Calu3 (cell line): ENCODE results near the gene MLXIPL. TPM values are rescaled to one million over a fixed set of nuclear protein-coding genes. Genes with fewer than 3 reads are reported as not detected.

ENCODE experiments used
- BruUV-seq: library from RNA; stranded (reverse); fragments of 400-500 nt; replicated peaks from 2 replicates; lab custom pipeline; 2021; lab: Mats Ljungman, UMichigan
- CTCF ChIA-PET: fragments of 300-600 bp; sonication (Branson Sonifier 250); formaldehyde crosslinking; loops from one replicate; lab custom pipeline; 2022; ENCODE audit warnings: antibody characterized with exemption; lab: Charles Lee
- DNase-seq: peaks from one replicate; pipeline ENCODE4 v3.0.0; 2022
- H3K27ac Mint-ChIP-seq: one replicate; pipeline ENCODE4 v1.8.0; 2022; ENCODE audit warnings: mixed read lengths; ENCODE audit not compliant: unreplicated experiment
- H3K27me3 Mint-ChIP-seq: one replicate; pipeline ENCODE4 v1.8.0; 2022; ENCODE audit warnings: mixed read lengths; ENCODE audit not compliant: unreplicated experiment
- H3K36me3 Mint-ChIP-seq: one replicate; pipeline ENCODE4 v1.8.0; 2022; ENCODE audit warnings: mild to moderate bottlenecking, moderate library complexity, mixed read lengths; ENCODE audit not compliant: insufficient read depth, unreplicated experiment
- H3K4me1 Mint-ChIP-seq: one replicate; pipeline ENCODE4 v1.8.0; 2022; ENCODE audit warnings: mild to moderate bottlenecking, low read depth, mixed read lengths; ENCODE audit not compliant: unreplicated experiment
- H3K4me3 Mint-ChIP-seq: one replicate; pipeline ENCODE4 v1.8.0; 2022; ENCODE audit warnings: mild to moderate bottlenecking, low read depth, moderate library complexity, mixed read lengths; ENCODE audit not compliant: unreplicated experiment
- H3K9me3 Mint-ChIP-seq: one replicate; pipeline ENCODE4 v1.8.0; 2022; ENCODE audit warnings: low read depth, mixed read lengths; ENCODE audit not compliant: unreplicated experiment
- intact Hi-C: fragments of 100-400 bp; cut with micrococcal nuclease; formaldehyde crosslinking; loops from one replicate; pipeline ENCODE4 v1.10.0; 2022; ENCODE audit not compliant: unreplicated experiment
- total RNA-seq: library from RNA; stranded (reverse); gene quantifications from 2 replicates; pipeline ENCODE4 v1.2.3, GENCODE V29; 2022
- TF ChIP-seq, protein P1 (sequence below): fragments of 200-600 bp; IDR thresholded peaks from one replicate; pipeline ENCODE4 v1.8.0; 2022; ENCODE audit warnings: antibody characterized with exemption; ENCODE audit not compliant: unreplicated experiment

The MLXIPL gene
- total RNA-seq, 1 experiment from 2014 or later = 1.1 TPM

DNA sequence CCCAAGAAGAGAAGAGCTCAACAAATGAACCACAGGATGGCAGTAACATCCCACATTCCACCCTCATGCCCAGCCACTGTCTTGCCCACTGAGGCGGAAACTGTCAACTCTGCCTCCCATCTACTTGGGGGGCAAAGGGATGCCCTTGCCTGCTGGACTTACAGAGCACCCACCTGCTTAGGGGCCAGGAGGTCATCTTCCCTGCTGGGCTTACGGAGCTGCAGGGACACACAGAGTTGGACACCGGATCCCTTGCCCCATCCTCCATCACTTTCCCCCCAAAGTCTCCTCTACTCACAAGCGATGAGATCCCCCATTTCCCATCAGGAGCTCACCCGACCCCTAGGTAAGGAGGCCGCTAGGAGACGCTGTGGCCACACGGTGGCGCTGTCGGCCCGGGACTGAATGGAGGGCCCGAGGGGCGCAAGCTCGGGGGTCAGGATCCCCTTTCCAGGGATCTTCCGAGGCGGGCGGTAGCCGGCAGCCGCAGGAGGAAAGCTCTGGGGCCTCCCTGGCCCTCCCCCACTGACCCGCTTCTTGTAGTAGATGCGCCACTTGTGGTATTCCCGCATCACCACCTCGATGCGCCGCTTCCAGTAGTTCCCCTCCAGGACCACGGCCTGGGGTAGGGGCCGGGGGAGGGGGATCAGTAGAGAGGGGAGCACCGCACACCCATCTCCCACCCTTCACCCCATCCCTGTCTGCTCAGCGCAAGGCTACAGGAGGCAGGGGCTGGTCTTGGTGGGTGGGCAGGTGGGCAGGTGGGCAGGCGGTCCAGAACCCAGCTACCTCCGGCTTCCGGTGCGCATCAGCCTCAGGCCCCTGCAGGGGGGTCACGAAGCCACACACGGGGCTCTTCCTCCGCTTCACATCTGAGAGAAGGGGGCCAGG lies 17.3 kb downstream of the MLXIPL start:
- CTCF ChIA-PET = interaction anchor here (0.6 to 1.8 kb wide), 12 partner anchors 16 to 373 kb away, joined by 3 to 11 read pairs (median 4); partner anchors contain the start of gene VPS37D
- Mint-ChIP-seq H3K27me3 (peaks cover 6% of the 10 kb centered on the region), H3K4me1 (no peaks in the 10 kb centered on the region), H3K4me3 (no peak overlapping the region), H3K9me3 (peaks cover 1% of the 10 kb centered on the region), H3K27ac (no peak overlapping the region), H3K36me3 (no peaks in the 10 kb centered on the region)
- TF ChIP-seq, protein P1, sequence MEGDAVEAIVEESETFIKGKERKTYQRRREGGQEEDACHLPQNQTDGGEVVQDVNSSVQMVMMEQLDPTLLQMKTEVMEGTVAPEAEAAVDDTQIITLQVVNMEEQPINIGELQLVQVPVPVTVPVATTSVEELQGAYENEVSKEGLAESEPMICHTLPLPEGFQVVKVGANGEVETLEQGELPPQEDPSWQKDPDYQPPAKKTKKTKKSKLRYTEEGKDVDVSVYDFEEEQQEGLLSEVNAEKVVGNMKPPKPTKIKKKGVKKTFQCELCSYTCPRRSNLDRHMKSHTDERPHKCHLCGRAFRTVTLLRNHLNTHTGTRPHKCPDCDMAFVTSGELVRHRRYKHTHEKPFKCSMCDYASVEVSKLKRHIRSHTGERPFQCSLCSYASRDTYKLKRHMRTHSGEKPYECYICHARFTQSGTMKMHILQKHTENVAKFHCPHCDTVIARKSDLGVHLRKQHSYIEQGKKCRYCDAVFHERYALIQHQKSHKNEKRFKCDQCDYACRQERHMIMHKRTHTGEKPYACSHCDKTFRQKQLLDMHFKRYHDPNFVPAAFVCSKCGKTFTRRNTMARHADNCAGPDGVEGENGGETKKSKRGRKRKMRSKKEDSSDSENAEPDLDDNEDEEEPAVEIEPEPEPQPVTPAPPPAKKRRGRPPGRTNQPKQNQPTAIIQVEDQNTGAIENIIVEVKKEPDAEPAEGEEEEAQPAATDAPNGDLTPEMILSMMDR = peak; percentile 92
- no TSS peak for BruUV-seq
- DNase-seq = peak; percentile 62
- intact Hi-C loops = loop anchor here (2.0 kb wide), 1 partner anchor 118 kb away; no protein-coding TSS in a partner anchor

DNA sequence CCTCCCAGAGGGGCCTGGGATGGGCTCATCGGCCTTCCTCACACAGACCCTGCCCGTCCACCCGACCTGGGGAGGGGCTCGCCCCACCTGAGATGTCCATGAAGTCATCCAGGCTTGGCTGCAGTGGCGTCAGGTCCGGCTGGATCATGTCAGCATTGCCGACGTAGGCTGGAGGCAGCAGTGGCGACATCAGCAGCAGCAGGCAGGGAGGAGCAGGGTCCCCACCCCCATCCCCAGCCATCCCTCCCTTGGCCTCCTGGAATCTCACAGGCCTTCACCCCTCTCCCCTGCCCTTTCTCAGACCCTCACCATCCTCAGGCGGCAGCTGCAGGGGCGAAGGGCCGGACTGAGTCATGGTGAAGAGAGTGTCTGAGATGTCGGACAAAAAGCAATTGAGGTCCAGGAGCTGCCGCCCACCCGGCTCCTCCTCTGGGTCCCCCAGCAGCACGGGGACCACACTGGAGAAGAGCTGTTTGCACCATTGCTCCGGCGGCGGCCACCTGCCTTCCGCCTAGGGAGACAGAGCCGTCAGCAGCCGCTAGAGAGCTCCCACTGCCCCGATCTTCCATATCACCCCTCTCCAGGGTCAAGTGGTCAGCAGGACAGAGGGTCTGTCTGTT lies 18.6 kb downstream of the MLXIPL start:
- TF ChIP-seq, protein P1 = no peak
- CTCF ChIA-PET = interaction anchor here (1.5 kb wide), 1 partner anchor 14 kb away, joined by 6 read pairs; no protein-coding TSS in a partner anchor
- H3K36me3 Mint-ChIP-seq = no peaks in the 10 kb centered on the region
- intact Hi-C loops = loop anchor here (2.0 kb wide), 1 partner anchor 119 kb away; no protein-coding TSS in a partner anchor
- no peak for DNase-seq
- no TSS peak for BruUV-seq
- H3K27me3 Mint-ChIP-seq = peaks cover 13% of the 10 kb centered on the region
- H3K4me3 Mint-ChIP-seq = no peak overlapping the region
- H3K4me1 Mint-ChIP-seq = no peaks in the 10 kb centered on the region
- no peak overlapping the region for H3K27ac Mint-ChIP-seq
- H3K9me3 Mint-ChIP-seq = peaks cover 3% of the 10 kb centered on the region

DNA sequence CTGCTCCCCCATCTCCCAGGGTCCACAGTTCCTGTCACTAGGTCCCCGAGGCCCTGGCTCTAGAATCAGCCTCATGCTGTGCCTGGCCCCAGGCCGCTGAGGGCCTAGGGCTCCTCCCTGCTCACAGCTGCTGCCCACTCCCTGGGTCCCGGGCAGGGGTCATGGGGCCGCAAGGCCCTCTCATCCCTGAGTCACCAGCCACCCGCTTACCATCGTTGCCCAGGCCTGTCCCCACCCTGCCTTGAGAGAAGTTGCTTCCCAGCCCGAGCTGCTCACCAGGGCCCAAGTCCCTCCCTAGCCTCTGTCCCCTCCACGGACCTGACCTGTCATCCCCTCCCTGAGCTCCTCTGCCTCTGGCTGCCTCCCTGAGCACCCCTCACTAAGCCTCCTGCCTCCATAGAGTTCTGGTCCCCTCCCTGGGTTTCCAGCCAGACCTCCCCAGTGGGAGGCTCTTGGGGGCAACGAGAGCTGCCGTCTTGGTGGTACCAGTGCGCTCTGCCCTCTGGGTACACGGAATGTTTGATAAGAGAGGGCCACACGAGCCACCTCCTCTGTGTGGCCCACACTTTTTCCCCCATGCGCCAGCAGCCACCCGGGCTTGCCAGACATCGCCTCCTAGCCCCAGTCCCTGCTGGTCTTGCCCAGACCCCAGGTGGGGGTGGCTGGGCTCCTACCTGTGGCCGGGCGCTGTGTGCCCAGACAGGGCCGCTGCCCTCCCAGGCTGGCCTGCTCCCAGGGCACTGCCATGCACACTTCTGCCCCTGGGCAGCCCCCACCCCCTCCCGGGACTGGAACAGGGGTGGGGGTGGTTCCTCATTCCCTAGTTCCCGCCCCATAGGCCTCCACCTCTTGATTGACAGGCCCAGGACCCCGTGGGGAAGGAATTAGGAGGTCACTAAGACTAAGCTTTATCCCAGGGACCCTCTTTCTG lies 21.3 kb downstream of the MLXIPL start:
- H3K27ac Mint-ChIP-seq = no peak overlapping the region
- BruUV-seq = no TSS peak
- no peak overlapping the region for H3K4me3 Mint-ChIP-seq
- peaks cover 5% of the 10 kb centered on the region for H3K9me3 Mint-ChIP-seq
- TF ChIP-seq, protein P1 = no peak
- DNase-seq = no peak
- no peaks in the 10 kb centered on the region for H3K4me1 Mint-ChIP-seq
- H3K27me3 Mint-ChIP-seq = peaks cover 25% of the 10 kb centered on the region
- CTCF ChIA-PET = no interaction called here
- H3K36me3 Mint-ChIP-seq = no peaks in the 10 kb centered on the region
- intact Hi-C loops = no loop called here

DNA sequence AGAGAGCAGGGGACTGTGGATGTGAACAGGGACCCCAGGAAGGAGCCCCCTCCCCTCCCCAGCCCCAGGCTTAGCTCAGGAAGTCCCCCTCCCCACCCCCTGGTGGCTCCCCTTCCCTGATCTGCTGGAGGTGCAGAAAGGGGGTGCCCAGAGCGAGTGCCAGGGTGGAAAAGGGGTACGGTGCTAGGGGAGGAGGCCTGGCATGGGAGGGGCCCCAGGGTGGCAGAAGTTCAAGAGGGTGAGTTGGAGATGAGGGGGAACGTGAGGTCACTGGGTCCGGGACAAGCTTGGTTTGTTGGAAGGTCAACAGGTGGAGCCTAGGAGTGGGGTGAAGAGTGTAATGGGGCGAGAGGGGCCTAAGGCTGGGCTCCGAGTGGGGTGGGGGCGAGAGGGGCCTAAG lies 24.4 kb downstream of the MLXIPL start:
- CTCF ChIA-PET = interaction anchor here (0.5 to 0.8 kb wide), 2 partner anchors 129 to 134 kb away, joined by 3 to 5 read pairs; no protein-coding TSS in a partner anchor
- DNase-seq = no peak
- TF ChIP-seq, protein P1 = no peak
- no peak overlapping the region for H3K4me3 Mint-ChIP-seq
- H3K36me3 Mint-ChIP-seq = no peaks in the 10 kb centered on the region
- no peak overlapping the region for H3K27ac Mint-ChIP-seq
- peaks cover 6% of the 10 kb centered on the region for H3K9me3 Mint-ChIP-seq
- peaks cover 33% of the 10 kb centered on the region for H3K27me3 Mint-ChIP-seq
- no TSS peak for BruUV-seq
- intact Hi-C loops = no loop called here
- H3K4me1 Mint-ChIP-seq = no peaks in the 10 kb centered on the region
